Activated CD8-positive, alpha-beta memory T cell treated with anti-CD3 and anti-CD28 coated beads for 1 hour (primary cell): ENCODE data around the gene AIF1.

Source experiments
- DNase-seq, 2 donors: peaks; one replicate each; pipeline ENCODE4 v3.0.0-alpha.2; 2020; ENCODE audit warnings: low read depth in 1 of 2; ENCODE audit errors: extremely low read depth in 1 of 2

The AIF1 gene

DNA sequence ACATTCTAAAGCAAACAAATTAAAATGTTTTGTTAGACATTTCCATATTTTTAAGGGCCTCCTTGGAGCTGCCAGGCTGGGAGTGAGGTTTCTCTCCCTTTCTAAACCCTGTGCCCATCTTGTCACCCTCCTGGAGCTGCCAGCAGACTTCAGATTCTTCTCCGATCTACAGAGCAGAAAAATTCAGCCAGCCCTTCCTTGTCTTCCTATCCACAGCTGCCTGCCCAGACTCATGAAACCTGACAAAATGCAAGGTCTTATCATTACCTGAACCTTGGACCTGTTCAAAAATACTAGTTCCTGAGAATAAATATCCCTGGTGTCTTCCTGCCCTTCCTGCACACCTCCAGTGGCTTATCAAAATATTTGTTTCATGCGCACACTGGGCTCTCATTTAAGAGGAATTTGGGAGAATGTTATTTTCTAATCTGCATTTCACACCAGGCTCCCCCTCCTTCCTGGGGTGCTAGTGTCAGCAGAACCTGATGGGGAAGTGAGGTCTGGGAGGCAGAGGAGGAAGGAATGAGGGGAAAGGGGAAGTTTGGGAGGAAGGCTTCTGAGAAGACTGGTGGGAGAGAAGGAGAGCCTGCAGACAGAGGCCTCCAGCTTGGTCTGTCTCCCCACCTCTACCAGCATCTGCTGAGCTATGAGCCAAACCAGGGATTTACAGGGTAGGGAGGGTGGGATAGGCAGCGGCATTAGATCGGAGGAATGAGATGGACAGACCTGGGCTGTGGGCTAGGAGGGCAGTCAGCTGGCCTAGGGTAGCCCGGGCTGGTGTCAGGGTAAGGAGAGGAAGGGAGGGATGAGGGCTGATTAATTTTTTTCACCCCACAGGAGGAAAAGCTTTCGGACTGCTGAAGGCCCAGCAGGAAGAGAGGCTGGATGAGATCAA lies at the start of gene AIF1:
AIF1 (plus strand) TSS at position 551 of the 895 bp plus-strand sequence; CDS start at position 647, 96 bp downstream.
- no peak for DNase-seq

DNA sequence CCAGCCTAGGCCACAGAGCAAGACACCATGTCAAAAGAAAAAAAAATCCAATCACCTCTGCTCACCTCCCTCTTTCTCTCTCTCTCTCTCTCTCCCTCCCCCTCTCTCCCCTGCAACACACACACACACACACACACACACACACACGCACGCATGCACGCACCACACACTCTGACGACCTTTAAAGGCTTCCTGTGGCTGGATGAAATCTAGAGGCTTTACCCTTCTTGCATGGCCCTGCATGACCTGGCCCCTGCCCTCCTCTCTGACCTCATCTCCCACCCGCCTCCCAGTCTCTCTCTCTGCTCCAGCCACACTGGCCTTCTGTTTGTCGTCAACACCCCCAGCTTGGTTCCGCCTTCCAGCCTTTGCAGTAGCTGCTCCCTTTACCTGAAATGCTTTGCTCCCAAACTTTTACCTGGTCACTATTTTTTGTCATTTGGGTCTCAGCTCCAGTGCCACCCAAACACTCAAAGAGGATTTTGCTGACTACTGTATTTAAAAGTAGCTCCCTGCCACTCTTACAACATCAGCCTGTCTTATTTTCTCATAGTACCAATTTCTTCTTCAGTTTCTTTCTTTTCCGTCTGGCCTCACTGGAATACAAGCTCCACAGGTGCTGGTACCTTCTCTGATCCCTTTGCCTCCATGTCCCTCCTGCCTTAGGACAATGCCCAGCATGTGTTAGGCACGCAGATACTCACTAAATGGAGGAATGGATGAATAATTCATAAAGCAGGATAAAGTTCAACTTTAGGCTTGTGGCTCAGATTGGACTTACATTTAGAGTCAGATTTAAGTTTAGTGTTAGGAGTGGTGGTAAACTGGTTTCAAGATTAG lies 47.3 kb upstream of the AIF1 start:
- no peak for DNase-seq

DNA sequence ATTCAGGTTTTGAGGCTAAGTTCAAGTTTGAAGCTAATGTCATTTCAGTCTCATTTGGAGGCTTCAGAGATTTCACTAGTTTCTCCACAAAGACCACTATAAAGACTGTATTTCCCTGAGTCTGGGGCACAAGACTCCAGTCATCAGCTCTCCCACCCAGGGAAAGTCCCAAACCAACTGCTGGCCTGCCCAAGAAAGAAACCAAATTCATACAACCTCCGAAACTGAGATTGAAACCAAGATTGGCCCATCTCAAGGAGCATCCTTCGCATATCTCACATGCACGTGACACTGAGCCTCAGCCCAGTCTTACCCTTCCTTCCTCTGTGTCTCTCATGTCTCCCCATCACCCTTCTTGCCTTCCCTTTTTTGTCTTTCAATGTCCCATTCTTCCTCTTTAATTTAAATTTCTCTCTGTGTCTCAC lies 46.5 kb upstream of the AIF1 start:
- no peak for DNase-seq

DNA sequence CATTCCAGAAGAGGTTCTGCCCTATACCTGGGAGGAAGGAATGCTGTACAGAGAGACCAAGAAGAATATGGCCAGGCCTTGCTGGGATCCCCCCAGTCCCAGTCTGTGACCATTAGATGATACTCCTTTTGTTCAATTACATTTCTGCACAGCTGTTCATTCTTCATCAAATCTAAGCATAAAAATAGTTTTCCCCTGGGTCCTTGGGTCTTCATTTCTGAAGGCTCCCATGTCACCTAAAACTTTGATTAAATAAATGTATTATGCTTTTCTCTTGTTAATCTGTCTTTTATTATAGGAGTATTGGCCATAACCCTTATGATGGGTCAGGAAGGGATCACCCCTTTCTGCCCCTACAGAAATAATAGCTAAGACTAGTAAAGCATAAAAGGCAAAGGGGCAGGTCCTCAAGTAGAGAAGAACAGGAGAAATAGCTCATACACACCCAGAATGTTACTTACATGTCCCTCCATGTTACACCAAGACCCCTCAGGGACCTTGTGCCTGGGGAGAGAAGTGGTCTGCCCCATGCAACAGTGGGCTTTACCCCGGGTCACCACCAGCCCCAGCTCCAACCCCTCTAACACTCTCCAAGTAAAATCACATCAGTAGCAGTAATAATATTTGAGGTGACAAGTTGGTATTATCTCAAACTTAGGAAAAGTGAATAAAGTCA lies 45.0 kb upstream of the AIF1 start:
- DNase-seq, result no peak

DNA sequence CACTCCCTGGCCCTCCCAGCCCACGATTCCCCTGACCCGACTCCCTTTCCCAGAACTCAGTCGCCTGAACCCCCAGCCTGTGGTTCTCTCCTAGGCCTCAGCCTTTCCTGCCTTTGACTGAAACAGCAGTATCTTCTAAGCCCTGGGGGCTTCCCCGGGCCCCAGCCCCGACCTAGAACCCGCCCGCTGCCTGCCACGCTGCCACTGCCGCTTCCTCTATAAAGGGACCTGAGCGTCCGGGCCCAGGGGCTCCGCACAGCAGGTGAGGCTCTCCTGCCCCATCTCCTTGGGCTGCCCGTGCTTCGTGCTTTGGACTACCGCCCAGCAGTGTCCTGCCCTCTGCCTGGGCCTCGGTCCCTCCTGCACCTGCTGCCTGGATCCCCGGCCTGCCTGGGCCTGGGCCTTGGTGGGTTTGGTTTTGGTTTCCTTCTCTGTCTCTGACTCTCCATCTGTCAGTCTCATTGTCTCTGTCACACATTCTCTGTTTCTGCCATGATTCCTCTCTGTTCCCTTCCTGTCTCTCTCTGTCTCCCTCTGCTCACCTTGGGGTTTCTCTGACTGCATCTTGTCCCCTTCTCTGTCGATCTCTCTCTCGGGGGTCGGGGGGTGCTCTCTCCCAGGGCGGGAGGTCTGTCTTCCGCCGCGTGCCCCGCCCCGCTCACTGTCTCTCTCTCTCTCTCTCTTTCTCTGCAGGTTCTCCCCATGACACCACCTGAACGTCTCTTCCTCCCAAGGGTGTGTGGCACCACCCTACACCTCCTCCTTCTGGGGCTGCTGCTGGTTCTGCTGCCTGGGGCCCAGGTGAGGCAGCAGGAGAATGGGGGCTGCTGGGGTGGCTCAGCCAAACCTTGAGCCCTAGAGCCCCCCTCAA lies 42.8 kb upstream of the AIF1 start, which contains the start of gene LTA:
LTA (plus strand) TSS at position 249 of the 871 bp plus-strand sequence; CDS start at position 703, 454 bp downstream.
- DNase-seq, result no peak

DNA sequence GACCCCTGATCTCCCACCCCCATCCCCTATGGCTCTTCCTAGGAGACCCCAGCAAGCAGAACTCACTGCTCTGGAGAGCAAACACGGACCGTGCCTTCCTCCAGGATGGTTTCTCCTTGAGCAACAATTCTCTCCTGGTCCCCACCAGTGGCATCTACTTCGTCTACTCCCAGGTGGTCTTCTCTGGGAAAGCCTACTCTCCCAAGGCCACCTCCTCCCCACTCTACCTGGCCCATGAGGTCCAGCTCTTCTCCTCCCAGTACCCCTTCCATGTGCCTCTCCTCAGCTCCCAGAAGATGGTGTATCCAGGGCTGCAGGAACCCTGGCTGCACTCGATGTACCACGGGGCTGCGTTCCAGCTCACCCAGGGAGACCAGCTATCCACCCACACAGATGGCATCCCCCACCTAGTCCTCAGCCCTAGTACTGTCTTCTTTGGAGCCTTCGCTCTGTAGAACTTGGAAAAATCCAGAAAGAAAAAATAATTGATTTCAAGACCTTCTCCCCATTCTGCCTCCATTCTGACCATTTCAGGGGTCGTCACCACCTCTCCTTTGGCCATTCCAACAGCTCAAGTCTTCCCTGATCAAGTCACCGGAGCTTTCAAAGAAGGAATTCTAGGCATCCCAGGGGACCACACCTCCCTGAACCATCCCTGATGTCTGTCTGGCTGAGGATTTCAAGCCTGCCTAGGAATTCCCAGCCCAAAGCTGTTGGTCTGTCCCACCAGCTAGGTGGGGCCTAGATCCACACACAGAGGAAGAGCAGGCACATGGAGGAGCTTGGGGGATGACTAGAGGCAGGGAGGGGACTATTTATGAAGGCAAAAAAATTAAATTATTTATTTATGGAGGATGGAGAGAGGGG lies 41.6 kb upstream of the AIF1 start:
- DNase-seq, result no peak

DNA sequence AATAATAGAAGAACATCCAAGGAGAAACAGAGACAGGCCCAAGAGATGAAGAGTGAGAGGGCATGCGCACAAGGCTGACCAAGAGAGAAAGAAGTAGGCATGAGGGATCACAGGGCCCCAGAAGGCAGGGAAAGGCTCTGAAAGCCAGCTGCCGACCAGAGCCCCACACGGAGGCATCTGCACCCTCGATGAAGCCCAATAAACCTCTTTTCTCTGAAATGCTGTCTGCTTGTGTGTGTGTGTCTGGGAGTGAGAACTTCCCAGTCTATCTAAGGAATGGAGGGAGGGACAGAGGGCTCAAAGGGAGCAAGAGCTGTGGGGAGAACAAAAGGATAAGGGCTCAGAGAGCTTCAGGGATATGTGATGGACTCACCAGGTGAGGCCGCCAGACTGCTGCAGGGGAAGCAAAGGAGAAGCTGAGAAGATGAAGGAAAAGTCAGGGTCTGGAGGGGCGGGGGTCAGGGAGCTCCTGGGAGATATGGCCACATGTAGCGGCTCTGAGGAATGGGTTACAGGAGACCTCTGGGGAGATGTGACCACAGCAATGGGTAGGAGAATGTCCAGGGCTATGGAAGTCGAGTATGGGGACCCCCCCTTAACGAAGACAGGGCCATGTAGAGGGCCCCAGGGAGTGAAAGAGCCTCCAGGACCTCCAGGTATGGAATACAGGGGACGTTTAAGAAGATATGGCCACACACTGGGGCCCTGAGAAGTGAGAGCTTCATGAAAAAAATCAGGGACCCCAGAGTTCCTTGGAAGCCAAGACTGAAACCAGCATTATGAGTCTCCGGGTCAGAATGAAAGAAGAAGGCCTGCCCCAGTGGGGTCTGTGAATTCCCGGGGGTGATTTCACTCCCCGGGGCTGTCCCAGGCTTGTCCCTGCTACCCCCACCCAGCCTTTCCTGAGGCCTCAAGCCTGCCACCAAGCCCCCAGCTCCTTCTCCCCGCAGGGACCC lies 40.6 kb upstream of the AIF1 start:
- DNase-seq, result no peak

DNA sequence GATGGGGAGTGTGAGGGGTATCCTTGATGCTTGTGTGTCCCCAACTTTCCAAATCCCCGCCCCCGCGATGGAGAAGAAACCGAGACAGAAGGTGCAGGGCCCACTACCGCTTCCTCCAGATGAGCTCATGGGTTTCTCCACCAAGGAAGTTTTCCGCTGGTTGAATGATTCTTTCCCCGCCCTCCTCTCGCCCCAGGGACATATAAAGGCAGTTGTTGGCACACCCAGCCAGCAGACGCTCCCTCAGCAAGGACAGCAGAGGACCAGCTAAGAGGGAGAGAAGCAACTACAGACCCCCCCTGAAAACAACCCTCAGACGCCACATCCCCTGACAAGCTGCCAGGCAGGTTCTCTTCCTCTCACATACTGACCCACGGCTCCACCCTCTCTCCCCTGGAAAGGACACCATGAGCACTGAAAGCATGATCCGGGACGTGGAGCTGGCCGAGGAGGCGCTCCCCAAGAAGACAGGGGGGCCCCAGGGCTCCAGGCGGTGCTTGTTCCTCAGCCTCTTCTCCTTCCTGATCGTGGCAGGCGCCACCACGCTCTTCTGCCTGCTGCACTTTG lies 39.6 kb upstream of the AIF1 start, which contains the start of gene TNF:
TNF (plus strand) TSS at position 231 of the 567 bp plus-strand sequence; CDS start at position 408, 177 bp downstream.
- peak; percentile 49 to 59 for DNase-seq

DNA sequence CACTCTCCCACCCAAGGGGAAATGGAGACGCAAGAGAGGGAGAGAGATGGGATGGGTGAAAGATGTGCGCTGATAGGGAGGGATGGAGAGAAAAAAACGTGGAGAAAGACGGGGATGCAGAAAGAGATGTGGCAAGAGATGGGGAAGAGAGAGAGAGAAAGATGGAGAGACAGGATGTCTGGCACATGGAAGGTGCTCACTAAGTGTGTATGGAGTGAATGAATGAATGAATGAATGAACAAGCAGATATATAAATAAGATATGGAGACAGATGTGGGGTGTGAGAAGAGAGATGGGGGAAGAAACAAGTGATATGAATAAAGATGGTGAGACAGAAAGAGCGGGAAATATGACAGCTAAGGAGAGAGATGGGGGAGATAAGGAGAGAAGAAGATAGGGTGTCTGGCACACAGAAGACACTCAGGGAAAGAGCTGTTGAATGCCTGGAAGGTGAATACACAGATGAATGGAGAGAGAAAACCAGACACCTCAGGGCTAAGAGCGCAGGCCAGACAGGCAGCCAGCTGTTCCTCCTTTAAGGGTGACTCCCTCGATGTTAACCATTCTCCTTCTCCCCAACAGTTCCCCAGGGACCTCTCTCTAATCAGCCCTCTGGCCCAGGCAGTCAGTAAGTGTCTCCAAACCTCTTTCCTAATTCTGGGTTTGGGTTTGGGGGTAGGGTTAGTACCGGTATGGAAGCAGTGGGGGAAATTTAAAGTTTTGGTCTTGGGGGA lies 38.9 kb upstream of the AIF1 start:
- no peak for DNase-seq

DNA sequence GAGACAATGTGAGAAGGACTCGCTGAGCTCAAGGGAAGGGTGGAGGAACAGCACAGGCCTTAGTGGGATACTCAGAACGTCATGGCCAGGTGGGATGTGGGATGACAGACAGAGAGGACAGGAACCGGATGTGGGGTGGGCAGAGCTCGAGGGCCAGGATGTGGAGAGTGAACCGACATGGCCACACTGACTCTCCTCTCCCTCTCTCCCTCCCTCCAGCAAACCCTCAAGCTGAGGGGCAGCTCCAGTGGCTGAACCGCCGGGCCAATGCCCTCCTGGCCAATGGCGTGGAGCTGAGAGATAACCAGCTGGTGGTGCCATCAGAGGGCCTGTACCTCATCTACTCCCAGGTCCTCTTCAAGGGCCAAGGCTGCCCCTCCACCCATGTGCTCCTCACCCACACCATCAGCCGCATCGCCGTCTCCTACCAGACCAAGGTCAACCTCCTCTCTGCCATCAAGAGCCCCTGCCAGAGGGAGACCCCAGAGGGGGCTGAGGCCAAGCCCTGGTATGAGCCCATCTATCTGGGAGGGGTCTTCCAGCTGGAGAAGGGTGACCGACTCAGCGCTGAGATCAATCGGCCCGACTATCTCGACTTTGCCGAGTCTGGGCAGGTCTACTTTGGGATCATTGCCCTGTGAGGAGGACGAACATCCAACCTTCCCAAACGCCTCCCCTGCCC lies 38.0 kb upstream of the AIF1 start:
- DNase-seq, result no peak

DNA sequence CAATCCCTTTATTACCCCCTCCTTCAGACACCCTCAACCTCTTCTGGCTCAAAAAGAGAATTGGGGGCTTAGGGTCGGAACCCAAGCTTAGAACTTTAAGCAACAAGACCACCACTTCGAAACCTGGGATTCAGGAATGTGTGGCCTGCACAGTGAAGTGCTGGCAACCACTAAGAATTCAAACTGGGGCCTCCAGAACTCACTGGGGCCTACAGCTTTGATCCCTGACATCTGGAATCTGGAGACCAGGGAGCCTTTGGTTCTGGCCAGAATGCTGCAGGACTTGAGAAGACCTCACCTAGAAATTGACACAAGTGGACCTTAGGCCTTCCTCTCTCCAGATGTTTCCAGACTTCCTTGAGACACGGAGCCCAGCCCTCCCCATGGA lies 37.5 kb upstream of the AIF1 start:
- no peak for DNase-seq

DNA sequence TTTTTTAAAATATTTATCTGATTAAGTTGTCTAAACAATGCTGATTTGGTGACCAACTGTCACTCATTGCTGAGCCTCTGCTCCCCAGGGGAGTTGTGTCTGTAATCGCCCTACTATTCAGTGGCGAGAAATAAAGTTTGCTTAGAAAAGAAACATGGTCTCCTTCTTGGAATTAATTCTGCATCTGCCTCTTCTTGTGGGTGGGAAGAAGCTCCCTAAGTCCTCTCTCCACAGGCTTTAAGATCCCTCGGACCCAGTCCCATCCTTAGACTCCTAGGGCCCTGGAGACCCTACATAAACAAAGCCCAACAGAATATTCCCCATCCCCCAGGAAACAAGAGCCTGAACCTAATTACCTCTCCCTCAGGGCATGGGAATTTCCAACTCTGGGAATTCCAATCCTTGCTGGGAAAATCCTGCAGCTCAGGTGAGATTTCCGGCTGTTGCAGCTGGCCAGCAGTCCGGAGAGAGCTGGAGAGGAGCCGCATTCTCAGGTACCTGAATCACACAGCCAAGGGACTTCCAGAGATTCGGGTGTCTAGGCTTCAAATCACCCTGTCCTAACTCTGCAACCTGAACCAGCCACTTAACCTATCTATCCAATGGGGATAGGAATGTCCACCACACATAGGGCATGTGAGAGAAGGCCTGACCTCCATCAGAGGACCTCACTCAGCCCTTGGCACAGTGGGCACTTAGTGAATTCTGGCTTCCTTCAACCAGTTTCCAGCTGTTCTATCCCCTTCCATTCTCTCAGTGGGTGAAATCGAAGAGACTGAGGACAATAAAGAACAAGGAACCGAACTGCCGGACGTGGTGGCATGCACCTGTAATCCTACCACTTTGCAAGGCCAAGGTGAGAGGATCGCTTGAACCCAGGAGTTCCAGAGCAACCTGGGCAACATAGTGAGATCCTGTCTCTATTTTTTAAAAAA lies 36.6 kb upstream of the AIF1 start:
- DNase-seq, result no peak

DNA sequence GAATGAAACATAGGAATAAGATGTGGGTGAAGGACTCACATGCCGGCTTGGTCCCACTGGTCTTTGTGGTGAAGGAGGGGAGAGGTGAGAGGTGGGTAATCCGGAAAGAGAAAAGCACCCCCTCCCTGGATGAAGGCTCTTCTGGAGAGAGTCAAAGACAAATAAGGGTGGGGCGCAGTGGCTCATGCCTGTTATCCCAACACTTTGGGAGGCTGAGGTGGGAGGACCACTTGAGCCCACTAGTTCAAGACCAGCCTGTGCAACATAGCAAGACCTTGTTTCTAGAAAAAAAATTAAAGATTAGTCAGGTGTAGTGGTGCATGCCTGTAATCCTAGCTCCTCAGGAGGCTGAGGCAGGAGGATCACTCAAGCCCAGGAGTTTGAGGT lies 35.9 kb upstream of the AIF1 start:
- no peak for DNase-seq

DNA sequence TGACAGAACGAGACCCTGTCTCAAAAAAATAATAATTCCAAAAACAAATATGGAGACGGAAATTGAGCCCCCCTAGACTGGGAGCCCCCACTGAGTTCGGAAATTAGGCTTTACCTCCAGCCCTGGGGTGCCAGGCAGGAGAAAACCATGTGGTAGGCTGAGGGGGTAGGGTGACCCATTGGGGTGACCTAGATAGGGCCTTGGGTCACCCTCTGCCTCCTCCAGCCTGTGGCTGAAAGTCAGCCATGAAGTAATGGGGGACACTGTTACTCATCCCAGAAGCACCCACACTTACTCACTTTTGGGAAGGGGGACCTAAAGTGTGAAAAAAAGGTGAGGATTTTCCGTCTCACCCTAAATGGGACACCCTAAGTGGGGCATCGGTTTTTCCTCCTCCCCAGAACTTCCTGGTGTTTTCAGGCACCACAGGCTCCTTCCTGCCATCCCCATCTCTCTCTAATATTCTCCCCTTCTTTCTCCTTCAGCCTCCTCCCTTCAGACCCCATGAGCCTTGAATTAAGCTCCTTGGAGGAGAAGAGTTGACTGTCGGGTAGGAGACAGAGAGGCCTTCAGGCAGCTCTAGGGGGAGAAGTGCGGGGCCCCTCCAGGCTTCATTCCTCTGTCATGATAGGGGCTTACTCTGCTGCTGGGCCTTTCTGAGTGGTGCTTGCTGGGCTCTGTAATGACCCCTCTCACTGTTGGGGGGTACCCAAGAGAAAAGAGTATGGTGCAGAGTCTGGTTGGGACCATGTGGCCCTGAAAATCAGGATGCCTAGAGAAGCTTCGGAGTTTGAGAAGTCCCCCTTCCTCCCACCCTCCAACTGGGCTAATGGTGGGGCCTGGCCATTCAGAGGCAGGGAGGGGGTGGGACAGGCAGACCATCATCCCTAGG lies 35.2 kb upstream of the AIF1 start:
- DNase-seq, result no peak

DNA sequence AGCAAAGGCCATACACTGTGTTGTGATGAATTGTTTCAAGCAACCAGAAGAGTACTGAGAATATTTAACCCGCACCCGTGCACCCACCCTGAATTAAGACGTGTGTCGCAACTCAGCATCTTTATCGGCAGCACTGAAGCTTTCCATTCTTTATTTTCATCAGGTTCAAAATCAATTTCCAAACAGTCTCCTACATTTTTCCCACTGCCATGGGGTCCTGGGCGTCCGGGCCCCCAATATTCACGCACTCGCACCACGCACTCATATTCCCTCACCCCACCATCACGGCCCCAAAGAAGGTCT lies 34.6 kb upstream of the AIF1 start:
- no peak for DNase-seq
